ENCODE results near the gene ZNF579.

The ZNF579 gene

DNA sequence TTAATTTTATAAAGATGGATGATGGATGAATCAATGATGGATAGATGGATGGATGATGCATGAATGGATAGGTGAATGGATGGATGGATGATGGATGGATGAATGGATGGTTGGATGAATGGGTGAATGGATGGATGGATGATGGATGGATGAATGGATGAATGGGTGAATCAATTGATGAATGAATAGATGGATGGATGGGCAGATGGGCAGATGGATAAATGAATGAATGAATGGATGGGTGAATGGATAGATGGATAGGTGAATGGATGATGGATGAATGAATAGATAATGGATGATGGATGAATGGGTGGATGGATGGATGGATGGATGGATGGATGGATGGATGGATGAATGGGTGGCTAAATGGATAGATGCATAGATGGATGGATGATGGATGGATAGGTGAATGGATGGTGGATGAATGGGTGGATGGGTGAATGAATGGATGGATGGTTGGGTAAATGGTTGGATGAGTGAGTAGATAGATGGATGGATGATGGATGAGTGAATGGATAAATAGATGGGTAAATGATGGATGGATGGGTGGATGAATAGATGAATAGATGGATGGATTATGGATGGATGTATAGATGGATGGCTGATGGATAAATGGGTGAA lies 12.8 kb downstream of the ZNF579 start:
- no peak for DNase-seq (ENCODE audit: low spot score)

DNA sequence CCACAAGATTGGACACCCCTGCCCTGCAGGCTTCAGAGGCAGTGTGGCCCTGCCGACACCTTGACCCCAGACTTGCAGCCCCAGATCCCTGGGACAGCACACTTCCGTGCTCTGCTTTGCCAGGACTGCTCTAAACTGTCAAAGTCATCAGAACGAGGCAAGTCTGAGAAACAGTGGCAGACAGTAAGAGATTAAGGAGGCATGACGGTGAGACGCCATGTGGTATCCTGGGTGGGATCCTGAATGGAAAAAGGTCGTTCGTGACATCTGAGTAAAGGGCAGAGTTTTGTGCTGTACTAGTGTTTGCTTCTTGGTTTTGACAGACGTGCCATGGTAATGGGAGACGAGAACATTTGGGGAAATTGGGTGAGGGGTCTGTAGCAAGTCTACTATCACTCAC lies 13.8 kb downstream of the ZNF579 start:
- DNase-seq (ENCODE audit: low spot score), result no peak

DNA sequence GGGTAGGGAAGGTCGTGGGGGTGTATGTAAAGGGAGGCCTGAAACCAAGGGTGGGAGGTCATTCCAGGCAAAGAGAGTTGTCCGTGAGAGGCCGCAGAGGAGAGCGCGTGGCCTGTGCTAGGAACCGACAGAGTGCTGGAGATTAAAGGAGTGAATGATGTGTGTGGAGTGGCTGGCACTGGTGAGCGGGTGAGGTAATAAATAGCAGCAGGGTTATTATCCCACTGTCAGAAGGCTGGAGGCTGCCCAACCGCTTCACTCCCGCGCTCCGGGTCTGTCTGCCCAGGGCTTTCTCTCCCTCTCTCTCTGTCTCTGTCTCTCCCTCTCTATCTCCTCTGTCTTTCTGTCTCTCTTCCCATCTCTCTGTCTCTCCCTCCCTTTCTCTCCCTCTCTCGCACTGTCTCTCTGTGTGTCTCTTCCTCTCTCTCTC lies 17.4 kb downstream of the ZNF579 start:
- DNase-seq (ENCODE audit: low spot score), result no peak

DNA sequence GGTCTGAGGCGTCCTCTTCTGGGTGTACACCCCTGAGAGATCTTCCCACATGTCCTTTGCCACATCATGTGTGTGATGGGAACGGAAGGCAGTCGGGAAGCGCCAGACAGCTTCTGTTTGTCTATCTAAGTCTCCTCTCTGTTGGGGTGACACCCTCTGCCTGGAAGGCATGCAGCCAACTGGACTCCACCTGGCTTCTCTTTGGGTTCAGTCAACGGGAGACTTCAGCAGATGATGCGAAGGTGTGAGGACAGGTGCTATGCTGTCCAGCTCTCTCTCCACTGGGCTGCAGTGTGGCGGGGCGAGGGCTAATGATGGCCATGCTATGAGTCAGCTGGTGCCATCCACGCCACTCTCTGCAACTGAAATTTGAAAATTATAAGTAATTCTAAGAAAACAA lies 21.0 kb downstream of the ZNF579 start:
- DNase-seq (ENCODE audit: low spot score), result no peak

DNA sequence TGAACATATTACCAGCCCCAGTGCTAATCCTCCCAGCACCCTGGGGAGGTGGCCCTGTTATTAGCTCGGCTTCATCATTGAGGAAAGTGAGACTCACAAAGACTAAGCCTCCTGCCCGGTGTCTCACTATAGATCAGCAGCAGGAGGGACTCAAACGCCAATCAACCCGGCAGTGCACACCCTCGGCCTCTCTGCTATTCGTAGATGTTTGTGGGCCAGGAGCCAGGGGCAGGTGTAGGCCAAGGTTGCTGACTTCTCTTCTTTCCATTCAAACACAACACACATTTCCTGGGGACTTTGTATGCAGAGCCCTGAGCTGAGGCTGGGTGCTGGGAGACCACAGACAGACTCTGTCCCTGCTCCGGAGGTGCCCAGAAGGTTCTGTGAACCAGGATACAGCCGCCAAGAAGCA lies 25.9 kb downstream of the ZNF579 start:
- DNase-seq (ENCODE audit: low spot score), result no peak

DNA sequence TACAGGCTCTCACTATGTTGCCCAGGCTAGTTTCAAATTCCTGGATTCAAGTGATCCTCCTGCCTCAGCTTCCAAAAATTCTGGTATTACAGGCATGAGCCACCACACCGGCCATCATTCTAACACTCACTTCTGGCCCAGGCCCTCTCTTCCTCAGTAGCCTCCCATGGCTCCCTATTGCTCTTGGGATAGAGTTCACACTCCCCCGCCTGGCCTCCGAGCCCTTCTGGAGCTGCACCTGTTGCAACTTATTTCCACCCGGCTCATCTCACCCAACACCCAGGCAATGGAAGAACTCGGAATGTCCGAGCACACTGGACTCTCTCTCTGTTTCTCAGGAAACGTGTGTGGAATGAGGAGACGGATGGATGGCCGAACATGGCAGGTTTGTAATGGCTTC lies 26.3 kb downstream of the ZNF579 start:
- DNase-seq (ENCODE audit: low spot score), result no peak

DNA sequence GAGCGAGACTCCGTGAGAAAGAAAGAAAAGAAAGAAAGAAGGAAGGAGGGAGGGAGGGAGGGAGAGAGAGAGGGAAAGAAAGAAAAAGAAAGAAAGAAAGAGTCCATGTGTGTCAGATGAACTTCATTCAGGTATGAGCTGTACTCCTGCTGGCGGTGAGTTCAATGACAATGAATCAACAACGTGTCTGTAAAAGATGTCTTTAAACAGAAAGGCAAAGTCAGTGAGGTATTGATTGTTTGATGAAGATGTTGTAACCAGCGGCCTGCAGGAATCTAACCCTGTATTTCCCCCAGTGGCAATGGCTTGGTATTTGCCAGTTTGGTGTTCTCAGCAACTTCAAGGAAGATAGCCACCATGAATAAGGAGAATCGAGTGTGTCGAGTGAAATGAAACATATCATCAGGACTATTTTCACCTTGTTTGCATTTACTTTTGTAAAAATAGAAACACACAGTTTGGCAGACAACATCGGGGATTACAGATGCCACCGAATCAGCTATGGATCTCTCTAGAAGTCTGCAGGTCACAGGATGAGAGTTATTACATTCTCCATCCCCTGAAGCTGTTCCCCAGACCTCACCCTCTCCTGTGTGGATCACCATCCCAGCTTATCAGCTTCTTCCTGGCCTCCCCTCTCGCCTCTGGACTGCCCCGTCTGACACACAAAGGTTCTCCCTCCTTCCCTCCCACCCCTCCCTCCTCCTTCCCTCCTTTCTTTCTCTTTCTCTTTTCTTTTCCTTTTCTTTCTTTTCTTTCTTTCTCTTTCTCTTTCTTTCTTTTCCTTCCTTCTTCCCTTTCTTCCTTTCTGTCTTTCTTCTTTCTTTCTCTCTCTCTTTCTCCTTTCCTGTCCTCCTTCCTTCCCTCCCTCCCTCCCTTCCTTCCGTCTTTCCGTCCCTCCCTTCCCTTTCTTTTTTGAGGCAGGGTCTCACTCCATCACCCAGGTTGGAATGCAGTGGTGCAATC lies 27.1 kb downstream of the ZNF579 start:
- DNase-seq (ENCODE audit: low spot score), result no peak

DNA sequence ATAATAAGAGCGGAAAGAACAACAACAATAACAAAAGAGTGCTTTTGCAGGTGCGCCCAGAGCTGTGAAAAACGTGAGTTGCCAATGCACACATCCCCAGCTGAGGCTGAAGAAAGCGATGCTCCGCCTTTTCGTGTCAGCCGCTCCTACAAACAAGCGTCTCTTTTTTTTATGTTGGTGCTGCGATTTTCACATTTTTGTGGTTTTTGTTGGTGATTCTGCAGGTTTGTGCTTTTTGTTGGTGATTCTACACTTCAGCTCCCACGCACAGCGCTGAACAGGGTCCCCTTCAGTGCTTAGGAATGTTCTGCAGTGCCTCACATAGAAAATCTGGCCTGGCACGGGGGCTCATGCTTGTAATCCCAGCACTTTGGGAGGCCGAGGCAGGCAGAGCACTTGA lies 28.0 kb downstream of the ZNF579 start:
- DNase-seq (ENCODE audit: low spot score), result no peak

DNA sequence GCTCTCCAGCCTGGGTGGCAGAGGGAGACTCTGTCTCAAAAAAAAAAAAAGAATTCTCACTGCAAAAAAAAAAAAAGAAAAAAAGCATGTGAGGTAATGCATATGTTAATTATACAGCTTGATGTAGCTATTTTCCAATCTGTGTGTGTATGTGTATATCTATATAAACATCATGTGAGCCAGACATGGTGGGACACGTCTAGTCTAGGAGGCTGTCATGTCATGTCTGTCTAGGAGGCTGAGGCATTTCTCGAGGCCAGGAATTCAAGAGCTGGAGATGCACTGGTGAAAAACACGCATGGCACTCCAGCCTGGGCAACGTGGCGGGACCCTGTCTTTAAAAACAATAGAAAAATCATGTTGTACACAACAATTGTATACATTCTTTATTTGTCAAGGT lies 28.4 kb downstream of the ZNF579 start:
- DNase-seq (ENCODE audit: low spot score), result no peak

DNA sequence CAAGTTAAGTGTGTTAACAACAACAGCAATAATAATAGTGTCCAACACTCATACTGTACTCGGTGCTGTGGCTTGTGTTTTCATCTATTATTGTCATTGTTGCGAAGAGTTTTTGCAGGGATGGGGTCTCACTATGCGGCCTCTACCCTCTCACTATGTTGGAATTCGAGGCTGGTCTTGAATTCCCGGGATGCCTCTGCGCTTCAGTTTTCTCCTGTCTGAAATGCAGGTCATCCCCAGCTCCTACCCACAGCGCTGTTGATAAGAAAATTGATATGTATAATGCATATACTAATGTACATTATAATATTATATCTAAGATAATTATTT lies 30.4 kb downstream of the ZNF579 start:
- no peak for DNase-seq (ENCODE audit: low spot score)

DNA sequence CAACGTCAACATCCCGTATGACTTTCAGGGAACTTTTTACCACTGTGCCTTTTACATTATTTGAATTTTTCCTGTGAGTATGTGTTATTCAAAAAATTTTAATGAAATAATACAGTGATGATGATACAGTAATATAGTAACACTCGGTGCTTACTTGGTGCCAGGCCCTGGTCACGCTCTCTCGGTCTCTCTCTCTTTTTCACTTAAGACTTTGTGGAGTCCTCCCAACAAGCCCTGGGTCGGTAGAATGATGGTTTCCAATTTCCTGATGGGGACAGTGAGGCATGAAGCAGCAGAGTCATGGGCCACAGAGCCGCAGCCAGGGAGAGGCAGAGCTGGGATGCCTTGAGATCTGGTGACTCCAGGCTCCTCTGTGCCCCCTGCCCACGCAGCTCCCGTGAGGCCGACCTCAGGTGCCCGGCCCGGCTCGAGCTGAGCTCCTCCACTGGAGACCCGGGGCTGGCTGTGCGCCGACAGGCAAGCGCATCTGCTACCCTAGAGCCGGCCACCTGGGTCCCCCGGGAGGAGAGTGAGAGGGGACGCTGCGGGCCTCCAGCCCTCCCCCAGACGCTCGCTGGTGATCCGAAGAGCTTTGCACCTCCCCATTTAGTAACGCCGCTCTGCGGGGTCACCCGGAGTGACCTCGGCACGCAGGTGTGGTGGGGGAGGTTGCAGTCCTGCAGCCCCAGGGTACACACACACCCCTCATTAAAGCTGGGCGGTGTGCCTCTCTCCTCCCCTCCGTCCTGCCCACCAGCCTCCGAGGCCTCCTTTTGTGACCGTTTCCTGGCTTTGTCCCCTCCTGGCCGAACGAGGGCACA lies 30.9 kb downstream of the ZNF579 start:
- DNase-seq (ENCODE audit: low spot score), result no peak

DNA sequence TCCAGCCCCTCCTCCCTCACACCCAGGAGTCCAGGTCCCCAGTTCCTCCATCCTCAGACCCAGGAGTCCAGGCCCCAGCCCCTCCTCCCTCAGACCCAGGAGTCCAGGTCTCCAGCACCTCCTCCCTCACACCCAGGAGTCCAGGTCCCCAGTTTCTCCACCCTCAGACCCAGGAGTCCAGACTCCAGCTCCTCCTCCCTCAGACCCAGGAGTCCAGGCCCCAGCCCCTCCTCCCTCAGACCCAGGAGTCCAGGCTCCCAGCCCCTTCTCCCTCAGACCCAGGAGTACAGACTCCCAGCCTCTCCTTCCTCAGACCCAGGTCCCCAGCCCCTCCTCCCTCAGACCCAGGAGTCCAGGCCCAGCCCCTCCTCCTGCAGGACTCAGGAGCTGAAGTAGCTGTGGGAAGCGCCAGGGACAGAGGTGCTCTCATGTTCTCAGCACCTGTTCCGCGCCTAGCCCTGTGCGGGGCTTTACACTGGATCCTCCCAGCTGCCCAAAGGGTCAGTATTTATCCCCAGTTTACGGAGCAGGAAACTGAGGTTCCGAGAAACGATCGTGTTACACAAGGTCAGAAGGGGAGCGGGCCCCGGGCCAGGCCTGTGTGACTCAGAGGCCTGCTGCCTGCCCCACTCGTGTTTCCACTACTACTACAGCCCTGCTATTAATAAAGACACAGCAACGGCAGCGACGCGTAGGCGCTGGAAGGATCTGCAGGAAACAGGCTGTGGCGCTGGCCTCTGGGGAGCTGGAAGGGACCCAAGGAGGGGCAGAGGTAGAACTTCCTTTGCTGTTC lies 33.6 kb downstream of the ZNF579 start:
- peak; percentile 35 for DNase-seq (ENCODE audit: low spot score)

DNA sequence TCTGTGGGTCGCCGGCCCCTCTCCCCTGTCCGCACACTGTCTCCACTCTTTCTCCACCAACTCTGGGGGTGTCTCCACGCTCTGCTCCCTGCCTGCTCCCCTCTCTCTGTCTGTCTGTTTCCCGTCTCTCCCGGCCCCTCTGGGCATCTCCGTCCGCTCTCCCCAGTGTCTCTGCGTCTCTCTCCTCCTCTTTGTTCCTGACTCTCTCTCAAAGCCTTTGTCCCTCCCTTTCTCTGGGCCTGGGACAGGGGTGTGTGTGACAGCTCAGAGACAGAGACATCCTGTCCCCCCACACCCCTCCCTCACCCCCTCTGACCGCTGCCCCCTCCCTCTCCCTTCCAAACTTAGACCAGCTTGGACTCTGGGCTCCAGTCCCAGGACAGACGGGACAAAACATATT lies 34.6 kb downstream of the ZNF579 start:
- no peak for DNase-seq (ENCODE audit: low spot score)

DNA sequence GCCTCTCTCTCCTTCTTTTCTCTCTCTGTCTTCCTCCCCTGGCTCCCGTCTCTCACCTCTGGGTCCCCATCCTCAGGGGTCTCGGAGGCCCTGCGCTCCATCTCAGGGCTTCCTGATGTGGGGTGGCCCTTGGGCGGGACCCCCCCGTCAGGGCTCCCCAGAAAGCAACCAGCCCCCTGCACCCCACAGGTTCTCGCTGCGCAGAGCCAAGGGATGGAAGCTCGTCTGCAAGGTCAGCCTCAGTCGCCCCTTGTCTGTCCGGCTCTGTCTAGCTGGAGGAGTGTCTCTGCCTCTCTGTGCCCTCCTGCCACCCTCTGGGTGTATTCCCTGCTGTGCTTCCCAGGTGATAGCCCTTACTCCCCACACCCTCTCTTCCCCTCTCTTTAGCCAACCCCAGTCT lies 35.2 kb downstream of the ZNF579 start, which contains the start of gene SBK3:
SBK3 (minus strand) TSS at position 101 of the 400 bp plus-strand sequence; CDS start at position 101, 0 bp downstream.
- DNase-seq (ENCODE audit: low spot score), result no peak

DNA sequence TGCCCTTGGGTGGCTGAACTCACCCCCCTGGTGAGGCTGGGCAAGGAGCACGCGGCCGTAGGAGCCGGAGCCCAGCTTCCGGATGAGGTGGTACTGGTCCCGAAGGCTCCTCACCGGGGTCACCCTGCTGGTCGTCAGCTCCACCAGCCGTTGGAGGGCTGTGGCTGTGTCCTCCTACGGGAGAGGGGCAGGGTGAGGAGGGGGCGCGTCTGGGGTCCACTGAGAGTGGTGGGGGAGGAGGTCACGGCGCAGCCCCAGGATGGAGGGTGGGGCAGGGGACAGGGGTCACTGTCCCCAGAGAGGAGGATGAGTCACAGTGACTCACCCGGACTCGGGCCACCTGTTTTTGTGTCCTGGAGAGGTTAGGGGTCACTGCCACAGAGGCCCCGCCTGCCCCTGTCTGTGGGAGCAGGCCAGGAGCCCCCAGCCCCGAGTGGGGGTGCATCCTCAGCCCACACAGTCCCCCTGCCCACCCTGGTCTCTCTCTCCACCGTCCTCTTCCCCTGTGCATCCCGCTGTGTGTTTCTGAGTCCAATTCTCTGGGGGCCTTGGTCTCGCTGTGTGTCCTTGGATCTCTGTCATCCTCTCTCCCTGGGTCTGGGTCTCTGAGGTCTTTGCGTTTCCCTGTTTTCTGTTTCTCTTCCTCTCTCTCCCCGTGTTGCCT lies 35.7 kb downstream of the ZNF579 start:
- DNase-seq (ENCODE audit: low spot score), result no peak

DNA sequence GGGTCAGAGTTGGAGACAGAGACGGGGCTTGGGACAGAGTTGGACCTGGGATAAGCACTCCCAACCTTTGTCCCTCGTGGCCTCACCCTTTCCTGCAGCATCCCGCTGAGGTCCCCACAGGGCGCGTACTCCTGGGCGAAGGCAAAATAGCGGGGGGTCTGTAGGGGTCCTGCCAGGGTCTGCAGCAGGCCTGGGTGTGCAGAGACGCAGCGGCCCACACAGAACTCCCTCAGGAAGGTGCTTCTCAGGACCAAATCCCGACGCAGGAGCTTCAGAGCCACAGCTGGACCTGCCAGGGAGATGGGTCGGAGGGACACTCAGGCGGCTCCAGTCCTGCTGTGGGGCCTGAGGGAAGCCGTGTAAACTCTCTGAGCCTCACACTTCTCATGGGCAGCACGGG lies 36.6 kb downstream of the ZNF579 start:
- DNase-seq (ENCODE audit: low spot score), result no peak

DNA sequence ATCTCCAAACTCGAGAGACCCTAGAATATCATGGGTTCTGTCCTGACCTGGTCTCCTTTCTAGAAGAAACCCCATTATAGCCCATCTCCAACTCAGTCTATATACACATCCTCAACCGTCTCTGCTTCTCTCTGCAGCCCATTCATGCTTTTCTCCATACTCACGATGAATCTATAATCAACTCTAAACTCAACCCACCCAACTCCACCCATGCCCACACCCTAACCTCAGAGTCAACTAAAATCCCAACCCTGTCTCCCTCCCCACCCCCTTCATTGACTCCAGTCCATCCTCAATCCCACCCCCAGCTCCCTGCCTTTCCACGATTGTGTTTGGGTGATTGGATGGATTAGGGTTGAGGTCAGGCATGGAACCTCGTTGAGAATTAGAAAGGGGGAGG lies 37.1 kb downstream of the ZNF579 start:
- DNase-seq (ENCODE audit: low spot score), result no peak

DNA sequence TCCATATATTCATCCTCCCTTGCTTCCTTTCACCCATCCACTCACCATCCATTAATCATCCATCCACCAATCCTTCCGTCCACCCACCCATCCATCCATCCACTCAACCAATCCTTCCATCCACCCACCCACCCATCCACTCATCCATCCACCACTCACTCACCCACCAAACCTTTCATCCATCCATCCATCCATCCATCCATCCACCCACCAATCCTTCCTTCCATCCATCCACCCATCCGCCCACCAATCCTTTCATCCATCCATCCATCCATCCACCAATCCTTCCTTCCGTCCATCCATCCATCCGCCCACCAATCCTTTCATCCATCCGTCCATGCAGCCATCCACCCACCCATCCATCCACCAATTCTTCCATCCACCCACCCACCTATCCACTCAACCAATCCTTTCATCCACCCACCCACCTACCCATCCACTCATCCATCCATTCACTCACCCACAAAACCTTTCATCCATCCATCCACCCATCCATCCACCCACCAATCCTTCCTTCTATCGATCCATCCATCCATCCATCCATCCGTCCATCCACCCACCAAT lies 38.3 kb downstream of the ZNF579 start:
- no peak for DNase-seq (ENCODE audit: low spot score)

DNA sequence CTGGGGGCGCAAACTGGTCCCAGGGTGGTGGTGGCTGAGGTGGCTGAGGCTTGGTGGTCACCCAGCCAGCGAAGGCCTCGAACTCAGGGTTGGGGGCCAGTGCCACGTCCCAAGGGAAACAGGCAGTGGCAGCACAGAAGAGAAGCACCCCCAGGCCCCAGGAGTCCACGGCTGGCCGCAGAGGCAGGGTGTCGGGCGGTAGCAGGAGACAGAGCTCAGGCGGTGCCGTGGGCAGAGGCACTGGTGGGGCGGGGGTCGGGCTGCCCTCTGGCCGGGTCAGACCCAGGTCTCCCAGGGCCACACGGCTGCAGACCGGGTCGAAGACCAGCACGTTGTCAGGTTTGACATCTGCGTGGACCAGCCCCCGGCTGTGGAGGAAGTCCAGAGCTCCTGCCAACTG lies 39.6 kb downstream of the ZNF579 start:
- DNase-seq (ENCODE audit: low spot score), result no peak

DNA sequence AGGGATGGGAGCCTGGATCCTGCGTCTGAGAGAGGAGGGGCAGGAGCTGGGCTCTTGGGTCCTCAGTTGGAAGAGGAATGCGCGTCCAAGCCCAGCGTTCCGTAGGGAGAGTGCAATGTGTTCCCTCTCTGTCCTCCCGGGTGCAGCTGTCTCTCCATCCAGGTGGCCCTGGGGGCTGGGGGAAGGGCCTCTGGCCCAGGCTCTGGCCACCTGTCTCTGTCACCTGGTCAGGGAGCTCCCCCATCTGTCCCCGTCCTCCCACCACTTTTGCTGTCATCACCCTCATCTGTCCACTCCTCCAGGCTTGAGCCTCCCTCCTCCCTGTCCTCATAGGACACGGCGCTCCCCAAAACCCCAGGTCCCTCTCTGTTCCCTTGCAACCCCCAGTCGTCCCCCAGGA lies 40.0 kb downstream of the ZNF579 start:
- no peak for DNase-seq (ENCODE audit: low spot score)
